Breast epithelium (tissue), 4 donors: ENCODE measurements around the gene C17orf100. TPM values are rescaled to one million over a fixed set of nuclear protein-coding genes. Genes with fewer than 3 reads are reported as not detected.
"Not testable (repeated sequence)": the region's sequence is repeated elsewhere in the genome, so short reads cannot be mapped to it uniquely, and the experiment has no call there.

Source experiments
- DNase-seq, 2 donors: peaks; one replicate each; pipeline ENCODE4 v3.0.0-alpha.2; 2019; ENCODE audit warnings: low spot score in 2 of 2
- H3K27ac ChIP-seq, 2 donors: fragments of 200-600 bp; sonication (generic) in 1 of 2; one replicate each; pipeline ENCODE4 v1.5.1; 2016 to 2019; ENCODE audit warnings: mild to moderate bottlenecking in 1 of 2
- H3K27me3 ChIP-seq, 2 donors: fragments of 200-600 bp; sonication (generic) in 1 of 2; one replicate each; pipeline versions ENCODE4 v1.5.1 to v1.6.0; 2017 to 2019; ENCODE audit warnings: control low read depth in 1 of 2, mild to moderate bottlenecking in 1 of 2
- H3K36me3 ChIP-seq: fragments of 200-600 bp; one replicate; pipeline ENCODE4 v1.5.1; 2019
- H3K4me1 ChIP-seq, 2 donors: fragments of 200-600 bp; sonication (generic); one replicate each; pipeline ENCODE4 v1.5.1; 2016 to 2019; ENCODE audit warnings: control low read depth in 1 of 2
- H3K4me3 ChIP-seq, 3 donors: fragments of 200-600 bp; sonication (generic); 1 replicate in 2 of 3; 2 replicates in 1 of 3; pipeline ENCODE4 v1.5.1; 2016 to 2019; ENCODE audit warnings: mild to moderate bottlenecking in 3 of 3, moderate library complexity in 2 of 3
- H3K9me3 ChIP-seq, 2 donors: fragments of 200-600 bp; sonication (generic) in 1 of 2; one replicate each; pipeline ENCODE4 v1.5.1; 2016 to 2019; ENCODE audit warnings: control low read depth in 1 of 2
- CTCF ChIP-seq, 3 donors: fragments of 450-650 bp; IDR thresholded peaks; one replicate each; pipeline ENCODE4 v1.5.1; 2016 to 2017; ENCODE audit warnings: antibody characterized with exemption in 3 of 3, mild to moderate bottlenecking in 3 of 3, moderate library complexity in 3 of 3
- POLR2A ChIP-seq: fragments of 450-650 bp; IDR thresholded peaks from one replicate; pipeline ENCODE4 v1.6.1; 2016; ENCODE audit warnings: antibody characterized with exemption, mild to moderate bottlenecking, moderate library complexity
- POLR2AphosphoS5 ChIP-seq, 3 donors: sonication (generic); formaldehyde crosslinking; IDR thresholded peaks; one replicate each; pipeline ENCODE4 v1.6.1; 2017; ENCODE audit warnings: antibody characterized with exemption in 3 of 3
- intact Hi-C: fragments of 100-400 bp; cut with DNase I; formaldehyde crosslinking; loops from one replicate; pipeline ENCODE4 v1.15.1; 2023; ENCODE audit warnings: low total_unique reads
- total RNA-seq, 3 donors: library from RNA; depleted of rRNA; stranded (reverse); fragments of >200 nt; gene quantifications; one replicate each; pipeline ENCODE4 v1.1.0, GENCODE V29; 2016

Gene C17orf100
- total RNA-seq, 3 donors from 2014 or later = 0.16 to 0.98 (median 0.88) TPM

DNA sequence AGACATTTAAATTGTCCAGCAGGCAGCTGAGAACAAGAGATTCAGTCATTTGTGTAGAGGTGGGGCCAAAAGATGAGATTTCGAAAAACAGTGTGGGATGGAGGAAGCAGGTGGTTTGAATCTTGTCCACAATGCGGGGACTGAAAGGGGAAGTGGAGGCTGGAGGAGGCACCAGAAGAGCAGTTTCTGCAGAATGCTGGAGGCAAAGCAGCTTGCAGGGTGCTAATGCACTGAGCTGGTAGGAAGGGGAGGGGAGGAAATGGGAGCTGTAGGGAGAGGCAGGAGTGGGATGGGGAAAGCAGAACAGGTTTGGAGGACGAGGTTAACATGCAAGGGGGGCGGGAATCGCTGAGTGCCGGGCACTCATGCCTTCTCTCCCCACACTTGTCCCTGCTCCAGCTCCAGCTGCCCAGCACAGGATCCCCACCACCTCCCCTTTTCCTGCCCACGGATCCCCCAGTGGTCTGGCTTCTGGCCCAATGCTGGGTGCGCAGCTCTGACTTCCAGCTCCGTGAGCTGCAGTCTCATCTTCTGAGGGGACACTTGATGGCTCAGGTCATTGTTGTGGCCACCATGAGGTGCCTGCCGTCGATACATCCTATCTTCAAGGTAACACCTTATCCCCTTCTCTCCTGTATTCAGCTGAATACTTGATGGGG lies 9.4 kb downstream of the C17orf100 start:
- Histone ChIP-seq H3K4me3 (no peak overlapping the region), H3K36me3 (no peaks in the 10 kb centered on the region), H3K27ac (no peak overlapping the region), H3K27me3 (no peaks in the 10 kb centered on the region), H3K9me3 (no peaks in the 10 kb centered on the region), H3K4me1 (no peaks in the 10 kb centered on the region)
- TF ChIP-seq CTCF (IDR thresholded peaks at IDR 0.05) = no peak
- TF ChIP-seq POLR2A = no peak
- TF ChIP-seq POLR2AphosphoS5 (IDR thresholded peaks at IDR 0.05) = no peak
- DNase-seq = peak in 1 of 2 donors; percentile 15
- intact Hi-C loops = no loop called here

DNA sequence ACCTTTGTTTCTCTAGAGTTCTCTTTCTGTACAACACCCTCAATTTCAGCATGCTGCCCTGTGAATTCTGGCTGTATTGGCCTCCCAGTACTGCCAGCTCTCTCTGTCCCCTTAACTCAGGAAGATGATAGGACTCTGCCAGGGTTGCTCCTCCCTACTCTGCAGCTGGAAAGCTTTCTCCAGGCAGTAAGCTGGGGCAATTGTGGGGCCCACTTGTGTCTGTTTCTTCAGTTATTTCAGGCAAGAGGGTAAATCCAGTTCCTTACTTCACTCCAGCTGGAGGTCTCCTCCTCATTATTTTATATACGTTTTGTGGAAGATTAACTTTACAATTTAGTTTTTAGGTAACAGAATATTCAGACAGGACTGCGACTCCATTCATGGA lies 9.9 kb downstream of the C17orf100 start:
- intact Hi-C loops = no loop called here
- H3K4me1 ChIP-seq = no peaks in the 10 kb centered on the region
- H3K9me3 ChIP-seq = no peaks in the 10 kb centered on the region
- no peaks in the 10 kb centered on the region for H3K36me3 ChIP-seq
- no peak for DNase-seq
- H3K27me3 ChIP-seq = no peaks in the 10 kb centered on the region
- no peak overlapping the region for H3K4me3 ChIP-seq
- TF ChIP-seq POLR2AphosphoS5 (IDR thresholded peaks at IDR 0.05) = no peak
- TF ChIP-seq POLR2A = no peak
- TF ChIP-seq CTCF (IDR thresholded peaks at IDR 0.05) = no peak
- H3K27ac ChIP-seq = no peak overlapping the region

GRCh38 chr17:6663200-6663599 lies 11.6 kb downstream of the C17orf100 start:
- H3K36me3 ChIP-seq, H3K27me3 ChIP-seq, H3K4me1 ChIP-seq, H3K9me3 ChIP-seq, intact Hi-C loops, H3K27ac ChIP-seq, H3K4me3 ChIP-seq: not testable (repeated sequence)
- DNase-seq = peak in 1 of 2 donors; percentile 5

DNA sequence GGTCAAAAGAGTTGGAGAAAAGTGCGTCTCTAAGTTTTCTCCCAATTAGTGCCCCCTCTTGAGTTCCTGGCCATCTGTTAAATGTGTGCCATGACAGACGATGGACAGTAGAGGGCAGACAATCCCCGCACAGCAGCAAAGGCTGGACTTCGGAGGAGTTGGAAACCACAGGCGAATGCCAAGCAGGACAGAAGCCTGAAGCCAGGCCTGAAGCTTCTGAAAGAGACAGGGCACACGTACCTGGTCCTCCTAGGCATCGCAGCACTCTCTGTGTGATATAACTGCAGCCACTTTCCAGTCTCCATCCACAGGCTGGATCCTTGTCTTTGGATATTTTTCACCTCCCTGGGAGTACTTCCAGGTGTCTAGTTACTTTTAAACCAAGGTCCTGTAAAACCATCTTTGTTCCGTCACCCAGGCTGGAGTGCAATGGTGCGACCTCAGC lies 14.5 kb downstream of the C17orf100 start:
- DNase-seq = peak; percentile 69 to 75
- Histone ChIP-seq H3K27me3 (no peaks in the 10 kb centered on the region), H3K4me3 (no peak overlapping the region), H3K4me1 (no peaks in the 10 kb centered on the region), H3K9me3 (no peaks in the 10 kb centered on the region), H3K36me3 (no peaks in the 10 kb centered on the region), H3K27ac (no peak overlapping the region)
- intact Hi-C loops = loop anchor here (2.0 kb wide), 1 partner anchor 43 kb away; no protein-coding TSS in a partner anchor
- no peak for TF ChIP-seq POLR2A
- TF ChIP-seq CTCF (IDR thresholded peaks at IDR 0.05) = peak; percentile 70 to 88 (median 87)
- TF ChIP-seq POLR2AphosphoS5 (IDR thresholded peaks at IDR 0.05) = peak in 1 of 3 donors; percentile 49

DNA sequence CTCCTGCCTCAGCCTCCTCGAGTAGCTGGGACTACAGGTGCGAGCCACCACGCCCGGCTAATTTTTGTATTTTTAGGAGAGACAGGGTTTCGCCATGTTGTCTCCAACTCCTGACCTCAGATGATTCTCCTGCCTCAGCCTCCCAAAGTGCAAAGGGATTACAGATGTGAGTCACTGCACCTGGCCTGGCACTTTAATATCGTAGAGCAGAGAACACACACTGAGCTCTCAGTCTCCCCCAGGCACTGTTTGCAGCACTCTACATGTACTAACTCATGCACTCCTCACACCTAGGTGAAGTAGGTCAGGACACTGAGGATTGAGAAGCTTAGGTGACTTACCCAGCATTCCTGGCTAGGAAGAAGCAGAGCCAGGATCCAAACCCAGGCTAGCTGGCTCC lies 15.0 kb downstream of the C17orf100 start:
- no peak for DNase-seq
- H3K4me1 ChIP-seq = no peaks in the 10 kb centered on the region
- H3K36me3 ChIP-seq = no peaks in the 10 kb centered on the region
- H3K27me3 ChIP-seq = no peaks in the 10 kb centered on the region
- H3K27ac ChIP-seq = no peak overlapping the region
- no peak for TF ChIP-seq POLR2A
- TF ChIP-seq CTCF (IDR thresholded peaks at IDR 0.05) = no peak
- no peak for TF ChIP-seq POLR2AphosphoS5 (IDR thresholded peaks at IDR 0.05)
- no peak overlapping the region for H3K4me3 ChIP-seq
- H3K9me3 ChIP-seq = no peaks in the 10 kb centered on the region
- intact Hi-C loops = loop anchor here (2.0 kb wide), 1 partner anchor 44 kb away; no protein-coding TSS in a partner anchor
